ENCODE results near the gene TAF1B.
"Not testable (repeated sequence)": the region's sequence is repeated elsewhere in the genome, so short reads cannot be mapped to it uniquely, and the experiment has no call there.

The TAF1B gene

DNA sequence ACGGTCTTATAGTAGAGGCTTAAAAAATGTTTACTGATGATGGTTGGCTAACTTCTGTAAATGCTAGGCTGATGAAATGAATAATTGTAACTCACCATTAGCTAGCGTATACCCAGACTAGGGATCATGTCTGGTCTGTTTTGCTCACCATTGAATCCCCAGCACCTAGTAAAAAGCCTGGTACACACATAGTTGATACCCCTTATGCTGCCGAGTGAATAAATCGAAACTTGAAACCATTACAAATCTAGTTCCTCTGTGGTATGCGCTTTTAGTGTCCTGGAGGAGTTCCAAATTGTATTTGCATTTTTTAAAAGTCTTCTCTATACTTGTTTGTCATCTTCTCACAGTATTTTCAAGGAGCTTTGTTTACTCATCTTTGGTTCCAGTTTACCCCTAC lies 1.3 kb downstream of the TAF1B start:
- no peak for TF ChIP-seq ZFX (IDR thresholded peaks at IDR 0.05; ENCODE audit: borderline replicate concordance)
- H3K27ac ChIP-seq = peak overlapping the region; percentile 92

DNA sequence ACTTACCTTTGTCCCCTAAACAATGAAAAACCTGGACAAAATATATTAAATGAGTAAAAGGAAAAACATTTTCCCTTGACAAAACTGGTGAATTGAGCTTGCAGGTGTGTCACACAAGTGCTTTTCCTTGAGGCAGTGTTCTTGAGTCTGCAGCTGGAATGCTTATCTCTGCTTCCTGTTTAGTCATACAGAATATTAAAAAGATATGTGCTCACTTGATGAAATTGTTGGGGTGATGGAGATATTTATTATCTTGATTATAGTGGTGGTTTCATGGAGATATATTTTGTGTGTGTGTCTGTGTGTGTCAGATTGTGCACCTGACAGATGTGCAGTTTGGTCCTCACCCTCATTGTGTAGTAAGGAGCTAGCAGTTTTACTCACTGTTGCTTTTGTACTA lies 3.3 kb downstream of the TAF1B start:
- TF ChIP-seq ZFX (IDR thresholded peaks at IDR 0.05; ENCODE audit: borderline replicate concordance) = no peak
- TF ChIP-seq, protein P1, sequence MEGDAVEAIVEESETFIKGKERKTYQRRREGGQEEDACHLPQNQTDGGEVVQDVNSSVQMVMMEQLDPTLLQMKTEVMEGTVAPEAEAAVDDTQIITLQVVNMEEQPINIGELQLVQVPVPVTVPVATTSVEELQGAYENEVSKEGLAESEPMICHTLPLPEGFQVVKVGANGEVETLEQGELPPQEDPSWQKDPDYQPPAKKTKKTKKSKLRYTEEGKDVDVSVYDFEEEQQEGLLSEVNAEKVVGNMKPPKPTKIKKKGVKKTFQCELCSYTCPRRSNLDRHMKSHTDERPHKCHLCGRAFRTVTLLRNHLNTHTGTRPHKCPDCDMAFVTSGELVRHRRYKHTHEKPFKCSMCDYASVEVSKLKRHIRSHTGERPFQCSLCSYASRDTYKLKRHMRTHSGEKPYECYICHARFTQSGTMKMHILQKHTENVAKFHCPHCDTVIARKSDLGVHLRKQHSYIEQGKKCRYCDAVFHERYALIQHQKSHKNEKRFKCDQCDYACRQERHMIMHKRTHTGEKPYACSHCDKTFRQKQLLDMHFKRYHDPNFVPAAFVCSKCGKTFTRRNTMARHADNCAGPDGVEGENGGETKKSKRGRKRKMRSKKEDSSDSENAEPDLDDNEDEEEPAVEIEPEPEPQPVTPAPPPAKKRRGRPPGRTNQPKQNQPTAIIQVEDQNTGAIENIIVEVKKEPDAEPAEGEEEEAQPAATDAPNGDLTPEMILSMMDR (IDR thresholded peaks at IDR 0.05) = no peak
- no peak overlapping the region for H3K27ac ChIP-seq

DNA sequence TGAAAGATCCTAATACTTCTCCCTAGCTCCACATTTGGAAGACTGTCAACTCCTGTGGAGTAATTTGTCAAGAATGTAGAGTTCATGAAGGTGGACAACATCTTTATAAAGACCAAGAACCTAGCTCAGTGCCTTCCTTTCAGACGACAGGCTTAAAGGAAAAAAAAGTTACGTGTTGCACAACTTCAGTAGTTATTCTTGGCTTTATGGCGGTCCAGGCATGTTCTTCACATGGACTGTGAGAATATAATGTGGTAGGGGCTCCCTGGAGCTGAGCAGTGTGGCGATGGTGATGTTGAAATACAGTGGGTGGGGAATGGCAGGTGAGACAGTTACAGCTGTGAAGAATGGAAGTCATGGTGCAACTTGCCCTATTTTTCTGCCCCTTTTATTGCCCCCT lies 3.9 kb downstream of the TAF1B start:
- TF ChIP-seq, protein P1 (IDR thresholded peaks at IDR 0.05) = no peak
- no peak for TF ChIP-seq ZFX (IDR thresholded peaks at IDR 0.05; ENCODE audit: borderline replicate concordance)
- H3K27ac ChIP-seq = no peak overlapping the region

DNA sequence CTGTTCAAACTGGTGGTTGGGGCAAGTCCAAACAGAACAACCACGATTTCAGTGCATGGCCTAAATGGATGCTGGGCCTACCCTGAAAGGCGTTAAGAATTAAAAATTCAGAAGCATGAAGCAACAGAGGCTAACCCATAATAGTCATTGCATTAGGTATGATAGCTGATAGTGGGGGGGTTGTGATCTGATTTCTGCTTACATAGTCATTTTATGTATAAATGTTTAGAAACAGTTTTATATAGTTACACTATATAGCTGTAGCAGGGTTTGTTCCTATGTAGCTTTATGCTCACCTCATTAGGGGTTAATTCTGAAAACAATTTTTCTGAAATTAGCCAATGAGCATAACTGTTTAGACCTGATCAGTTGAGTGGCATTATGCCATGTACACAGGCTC lies 9.6 kb downstream of the TAF1B start:
- no peak overlapping the region for H3K27ac ChIP-seq
- TF ChIP-seq, protein P1 (IDR thresholded peaks at IDR 0.05) = no peak
- no peak for TF ChIP-seq ZFX (IDR thresholded peaks at IDR 0.05; ENCODE audit: borderline replicate concordance)

DNA sequence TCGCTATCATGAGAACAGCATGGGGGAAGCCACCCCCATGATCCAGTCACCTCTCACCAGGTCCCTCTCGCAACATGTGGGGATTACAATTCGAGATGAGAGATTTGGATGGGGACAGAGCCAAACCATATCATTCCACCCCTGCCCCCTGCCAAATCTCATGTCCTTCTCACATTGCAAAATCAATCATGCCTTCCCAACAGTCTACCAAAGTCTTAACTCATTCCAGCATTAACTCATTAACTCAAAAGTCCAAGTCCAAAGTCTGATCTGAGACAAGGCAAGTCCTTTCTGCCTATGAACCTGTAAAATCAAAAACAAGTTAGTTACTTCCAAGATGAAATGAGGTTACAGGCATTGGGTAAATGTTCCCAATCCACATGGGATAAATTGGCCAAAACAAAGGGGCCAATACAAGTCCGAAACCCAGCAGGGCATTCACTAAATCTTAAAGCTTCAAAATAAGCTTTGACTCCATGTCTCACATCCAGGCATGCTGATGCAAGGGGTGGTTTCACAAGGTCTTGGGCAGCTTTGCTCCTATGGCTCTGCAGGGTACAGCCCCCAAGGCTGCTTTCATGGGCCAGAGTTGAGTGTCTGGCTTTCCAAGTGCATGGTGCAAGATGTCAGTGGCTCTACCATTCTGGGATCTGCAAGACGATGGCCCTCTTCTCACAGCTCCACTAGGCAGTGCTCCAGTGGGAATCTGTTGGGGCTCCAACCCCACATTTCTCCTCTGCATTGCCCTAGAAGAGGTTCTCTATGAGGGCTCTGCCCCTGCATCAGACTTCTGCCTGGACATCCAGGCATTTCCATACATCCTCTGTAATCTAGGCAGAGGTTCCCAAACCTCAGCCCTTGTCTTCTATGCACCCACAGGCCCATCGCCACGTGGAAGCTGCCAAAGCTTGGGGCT lies 14.8 kb downstream of the TAF1B start:
- TF ChIP-seq, protein P1 (IDR thresholded peaks at IDR 0.05) = no peak
- no peak for TF ChIP-seq ZFX (IDR thresholded peaks at IDR 0.05; ENCODE audit: borderline replicate concordance)

DNA sequence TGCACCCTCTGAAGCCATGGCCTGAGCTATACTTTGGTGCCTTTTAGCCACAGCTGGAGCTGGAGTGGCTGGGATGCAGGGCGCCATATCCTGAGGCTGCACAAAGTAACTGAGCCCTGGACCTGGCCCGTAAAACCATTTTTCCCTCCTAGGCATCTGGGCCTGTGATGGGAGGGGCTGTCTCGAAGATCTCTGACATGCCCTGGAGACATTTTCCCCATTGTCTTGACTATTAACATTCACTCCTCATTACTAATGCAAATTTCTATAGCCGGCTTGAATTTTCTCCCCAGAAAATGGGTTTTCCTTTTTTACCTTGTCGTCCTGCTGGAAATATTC lies 15.4 kb downstream of the TAF1B start:
- no peak for TF ChIP-seq ZFX (IDR thresholded peaks at IDR 0.05; ENCODE audit: borderline replicate concordance)
- TF ChIP-seq, protein P1 (IDR thresholded peaks at IDR 0.05) = no peak
- H3K27ac ChIP-seq = no peak overlapping the region

More for the DNA sequence above, 14.8 kb downstream of the TAF1B start:
- H3K27ac ChIP-seq = no peak overlapping the region

DNA sequence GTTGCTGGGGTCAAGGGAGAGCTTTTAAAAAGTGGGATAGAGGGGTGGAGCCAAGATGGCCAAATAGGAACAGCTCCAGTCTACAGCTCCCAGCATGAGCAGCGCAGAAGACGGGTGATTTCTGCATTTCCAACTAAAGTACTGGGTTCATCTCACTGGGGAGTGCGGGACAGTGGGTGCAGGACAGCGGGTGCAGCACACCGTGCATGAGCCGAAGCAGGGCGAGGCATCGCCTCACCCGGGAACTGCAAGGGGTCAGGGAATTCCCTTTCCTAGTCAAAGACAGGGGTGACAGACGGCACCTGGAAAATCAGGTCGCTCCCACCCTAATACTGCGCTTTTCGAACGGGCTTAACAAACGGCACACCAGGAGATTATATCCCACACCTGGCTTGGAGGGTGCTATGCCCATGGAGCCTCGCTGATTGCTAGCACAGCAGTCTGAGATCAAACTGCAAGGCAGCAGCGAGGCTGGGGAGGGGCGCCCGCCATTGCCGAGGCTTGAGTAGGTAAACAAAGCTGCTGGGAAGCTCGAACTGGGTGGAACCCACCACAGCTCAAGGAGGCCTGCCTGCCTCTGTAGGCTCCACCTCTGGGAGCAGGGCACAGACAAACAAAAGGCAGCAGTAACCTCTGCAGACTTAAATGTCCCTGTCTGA lies 17.8 kb downstream of the TAF1B start:
- H3K27ac ChIP-seq = not testable (repeated sequence)

DNA sequence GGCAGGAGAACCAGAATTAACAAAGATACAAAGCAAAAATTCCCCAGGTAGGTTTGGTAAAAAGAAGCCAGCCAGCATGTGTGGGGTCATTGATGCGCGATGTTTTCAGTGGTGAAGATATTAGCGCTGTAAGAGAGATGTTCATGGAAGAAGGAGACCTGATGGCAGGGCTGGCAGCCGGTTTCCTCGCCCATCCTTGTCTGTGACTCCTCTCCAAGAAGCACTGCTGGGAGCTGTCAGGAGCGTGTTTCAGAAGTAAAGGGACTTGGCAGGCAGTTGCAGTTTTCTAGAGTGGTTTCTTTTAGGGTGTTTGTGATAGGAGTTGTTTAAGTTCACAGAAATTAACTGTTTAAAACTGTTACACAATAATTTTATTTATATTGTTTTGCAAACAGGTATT lies 24.6 kb downstream of the TAF1B start:
- TF ChIP-seq, protein P1 (IDR thresholded peaks at IDR 0.05) = no peak
- no peak for TF ChIP-seq ZFX (IDR thresholded peaks at IDR 0.05; ENCODE audit: borderline replicate concordance)

More for the DNA sequence above, 24.6 kb downstream of the TAF1B start:
- no peak overlapping the region for H3K27ac ChIP-seq
